H9 (cell line): Measurements from ENCODE around the gene FXYD7. TPM values are rescaled to one million over a fixed set of nuclear protein-coding genes. Genes with fewer than 3 reads are reported as not detected.

Experiments used
- DNase-seq: peaks from one replicate; pipeline ENCODE4 v3.0.0-alpha.2; 2017
- H2AFZ ChIP-seq: one replicate; pipeline ENCODE4 v1.6.1; 2013; ENCODE audit warnings: mild to moderate bottlenecking, low read length, control low read depth, moderate library complexity
- H2AK5ac ChIP-seq: 2 replicates; pipeline ENCODE4 v1.6.1; 2013; ENCODE audit warnings: low read length, control low read depth, mixed read lengths; ENCODE audit not compliant: insufficient read length
- H2BK120ac ChIP-seq: one replicate; pipeline ENCODE4 v1.6.1; 2013; ENCODE audit warnings: low read depth, mild to moderate bottlenecking, low read length, control low read depth, inconsistent platforms; ENCODE audit not compliant: poor library complexity, severe bottlenecking
- H2BK12ac ChIP-seq: 2 replicates; pipeline ENCODE4 v1.6.1; 2013; ENCODE audit warnings: low read length, control low read depth, mixed read lengths, low read depth; ENCODE audit not compliant: insufficient read length
- H2BK15ac ChIP-seq: 2 replicates; pipeline ENCODE4 v1.6.1; 2013; ENCODE audit warnings: low read depth, low read length, control low read depth
- H2BK20ac ChIP-seq: one replicate; pipeline ENCODE4 v1.6.1; 2013; ENCODE audit warnings: low read depth, mild to moderate bottlenecking, low read length, control low read depth, inconsistent platforms; ENCODE audit not compliant: poor library complexity, severe bottlenecking
- H2BK5ac ChIP-seq: 2 replicates; pipeline ENCODE4 v1.6.1; 2013; ENCODE audit warnings: low read length, control low read depth, mixed read lengths; ENCODE audit not compliant: insufficient read length
- H3K14ac ChIP-seq: 2 replicates; pipeline ENCODE4 v1.6.1; 2013; ENCODE audit warnings: low read length, control low read depth; ENCODE audit not compliant: insufficient read depth
- H3K18ac ChIP-seq: 2 replicates; pipeline ENCODE4 v1.6.1; 2013; ENCODE audit warnings: low read depth, mild to moderate bottlenecking, mixed read lengths, low read length, control low read depth; ENCODE audit not compliant: insufficient read length
- H3K23ac ChIP-seq: 2 replicates; pipeline ENCODE4 v1.6.1; 2013; ENCODE audit warnings: low read length, control low read depth, mixed read lengths, low read depth; ENCODE audit not compliant: insufficient read length
- H3K23me2 ChIP-seq: 2 replicates; pipeline ENCODE4 v1.6.1; 2013; ENCODE audit warnings: low read depth, mild to moderate bottlenecking, mixed read lengths, low read length, control low read depth; ENCODE audit not compliant: insufficient read length, poor library complexity, severe bottlenecking
- H3K27ac ChIP-seq: 2 replicates; pipeline ENCODE4 v1.5.1; 2013; ENCODE audit warnings: low read length, control low read depth, mixed read lengths, low read depth; ENCODE audit not compliant: insufficient read length
- H3K27me3 ChIP-seq: 2 replicates; pipeline ENCODE4 v1.6.1; 2013; ENCODE audit warnings: low read length, control low read depth, inconsistent platforms; ENCODE audit not compliant: insufficient read depth
- H3K4ac ChIP-seq: 2 replicates; pipeline ENCODE4 v1.6.1; 2013; ENCODE audit warnings: low read depth, mild to moderate bottlenecking, control low read depth, inconsistent platforms, low read length, moderate library complexity
- H3K4me1 ChIP-seq: 2 replicates; pipeline ENCODE4 v1.6.1; 2013; ENCODE audit warnings: low read length, control low read depth, inconsistent platforms; ENCODE audit not compliant: insufficient read depth
- H3K4me2 ChIP-seq: 2 replicates; pipeline ENCODE4 v1.6.1; 2013; ENCODE audit warnings: low read length, control low read depth, mixed read lengths; ENCODE audit not compliant: insufficient read length, insufficient read depth
- H3K56ac ChIP-seq: 2 replicates; pipeline ENCODE4 v1.6.1; 2013; ENCODE audit warnings: low read depth, mild to moderate bottlenecking, mixed read lengths, low read length, control low read depth; ENCODE audit not compliant: insufficient read length
- H3K79me1 ChIP-seq: 2 replicates; pipeline ENCODE4 v1.6.1; 2013; ENCODE audit warnings: low read depth, mild to moderate bottlenecking, moderate library complexity, low read length, control low read depth, inconsistent platforms; ENCODE audit not compliant: insufficient read depth, poor library complexity, severe bottlenecking
- H3K79me2 ChIP-seq: 2 replicates; pipeline ENCODE4 v1.6.1; 2013; ENCODE audit warnings: low read length, control low read depth, inconsistent platforms; ENCODE audit not compliant: insufficient read depth
- H3K9ac ChIP-seq: 2 replicates; pipeline ENCODE4 v1.6.1; 2013; ENCODE audit warnings: low read length, control low read depth, mixed read lengths; ENCODE audit not compliant: insufficient read length; ENCODE audit errors: extremely low read depth
- H3K9me3 ChIP-seq: one replicate; pipeline ENCODE4 v1.6.1; 2013; ENCODE audit warnings: low read depth, low read length, inconsistent platforms; ENCODE audit not compliant: control insufficient read depth
- H3T11ph ChIP-seq: one replicate; pipeline ENCODE4 v1.6.1; 2013; ENCODE audit warnings: mild to moderate bottlenecking, low read length, control low read depth, inconsistent platforms
- H4K20me1 ChIP-seq: one replicate; pipeline ENCODE4 v1.6.1; 2013; ENCODE audit not compliant: control insufficient read depth, insufficient read length, insufficient read depth
- H4K5ac ChIP-seq: 2 replicates; pipeline ENCODE4 v1.6.1; 2013; ENCODE audit warnings: low read depth, mild to moderate bottlenecking, mixed read lengths, low read length, control low read depth; ENCODE audit not compliant: insufficient read length
- H4K8ac ChIP-seq: replicated peaks from 2 replicates; pipeline ENCODE4 v1.6.1; 2013; ENCODE audit warnings: low read length, control low read depth, mixed read lengths, low read depth; ENCODE audit not compliant: insufficient read length
- H4K91ac ChIP-seq: 2 replicates; pipeline ENCODE4 v1.6.1; 2013; ENCODE audit warnings: low read depth, mild to moderate bottlenecking, moderate library complexity, mixed read lengths, low read length, control low read depth; ENCODE audit not compliant: insufficient read length
- H3K27ac Mint-ChIP-seq, 3 experiments: 2 replicates in 2 of 3; 3 replicates in 1 of 3; pipeline ENCODE4 v1.8.0; 2020 to 2021; ENCODE audit warnings: mixed read lengths in 3 of 3, mild to moderate bottlenecking in 1 of 3, moderate library complexity in 1 of 3
- H3K27me3 Mint-ChIP-seq: 2 replicates; pipeline ENCODE4 v1.8.0; 2021; ENCODE audit warnings: low read depth, mild to moderate bottlenecking, moderate library complexity, mixed read lengths
- H3K36me3 Mint-ChIP-seq, 3 experiments: 2 replicates in 2 of 3; 3 replicates in 1 of 3; pipeline ENCODE4 v1.8.0; 2020 to 2021; ENCODE audit warnings: low read depth in 3 of 3, mixed read lengths in 3 of 3; ENCODE audit not compliant: insufficient read depth in 1 of 3
- H3K4me1 Mint-ChIP-seq, 2 experiments: 2 replicates each; pipeline ENCODE4 v1.8.0; 2020; ENCODE audit warnings: mixed read lengths in 2 of 2
- H3K4me3 Mint-ChIP-seq, 2 experiments: 2 replicates in 1 of 2; 3 replicates in 1 of 2; pipeline ENCODE4 v1.8.0; 2020 to 2021; ENCODE audit warnings: mild to moderate bottlenecking in 2 of 2, mixed read lengths in 2 of 2, moderate library complexity in 1 of 2
- H3K9me3 Mint-ChIP-seq, 2 experiments: 2 replicates in 1 of 2; 3 replicates in 1 of 2; pipeline ENCODE4 v1.8.0; 2020; ENCODE audit warnings: mild to moderate bottlenecking in 2 of 2, mixed read lengths in 2 of 2, moderate library complexity in 1 of 2
- CTCF ChIP-seq: fragments of 200-600 bp; sonication (generic); conservative IDR thresholded peaks from 3 replicates; pipeline ENCODE4 v1.8.0; 2021; ENCODE audit warnings: antibody characterized with exemption, mild to moderate bottlenecking
- WGBS: extraction: QIAGEN DNeasy Blood & Tissue Kit; methylation state at CpG from one replicate; pipeline ENCODE4 v1.1.7; 2013; ENCODE audit warnings: missing lambda C conversion rate, low lambda C conversion rate, mixed read lengths; ENCODE audit not compliant: insufficient read length; ENCODE audit errors: extremely low coverage; 5-methylcytosine and 5-hydroxymethylcytosine counted together
- total RNA-seq: library from RNA; stranded (reverse); gene quantifications from 2 replicates; pipeline ENCODE4 v1.2.1, GENCODE V29; 2021

Gene FXYD7
- total RNA-seq, 1 experiment from 2014 or later = 9.0 TPM

DNA sequence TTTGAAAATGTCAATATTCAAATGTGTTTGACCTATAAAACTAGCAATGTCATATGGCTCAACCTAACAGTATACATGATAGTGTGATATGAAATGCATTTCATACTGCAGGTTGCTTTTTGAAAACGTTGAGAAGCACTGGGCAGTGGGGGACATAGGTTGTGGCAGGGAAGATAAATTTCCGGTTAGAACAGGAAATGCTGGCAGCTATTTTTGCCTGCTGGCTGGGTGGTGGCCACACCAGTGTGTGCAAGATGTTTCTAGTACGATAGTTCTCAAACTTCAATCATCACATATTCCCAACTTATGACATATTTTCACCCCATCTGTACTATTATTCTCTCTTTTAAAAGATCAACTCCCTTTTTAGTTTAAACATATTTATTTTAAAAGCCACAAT is 28.7 kb downstream of the FXYD7 start:
- H3K36me3 Mint-ChIP-seq = peaks cover 34 to 43% (median 40%) of the 10 kb centered on the region in 3 experiments
- no peak overlapping the region for H3T11ph ChIP-seq
- H3K4me3 Mint-ChIP-seq = no peak overlapping the region
- H3K9me3 ChIP-seq = no peaks in the 10 kb centered on the region
- WGBS = no CpG with 5 or more reads among the region's 3 CpGs
- no peak overlapping the region for H2AK5ac ChIP-seq
- no peak overlapping the region for H3K27ac Mint-ChIP-seq
- H2BK12ac ChIP-seq = no peak overlapping the region
- no peaks in the 10 kb centered on the region for H3K79me2 ChIP-seq
- no peak overlapping the region for H2AFZ ChIP-seq
- H3K9ac ChIP-seq = no peak overlapping the region
- H3K4me1 ChIP-seq = no peaks in the 10 kb centered on the region
- H3K27me3 ChIP-seq = no peaks in the 10 kb centered on the region
- no peak for TF ChIP-seq CTCF
- no peak overlapping the region for H4K5ac ChIP-seq
- DNase-seq = no peak
- H3K14ac ChIP-seq = no peak overlapping the region
- H3K4me1 Mint-ChIP-seq = peaks cover 5 to 6% of the 10 kb centered on the region in 2 experiments
- no peak overlapping the region for H4K91ac ChIP-seq
- no peak overlapping the region for H2BK5ac ChIP-seq
- H3K56ac ChIP-seq = no peak overlapping the region
- no peak overlapping the region for H2BK20ac ChIP-seq
- no peak overlapping the region for H3K27ac ChIP-seq
- H4K8ac ChIP-seq = no peak overlapping the region
- H3K9me3 Mint-ChIP-seq = peaks cover 0 to 8% of the 10 kb centered on the region in 2 experiments; a peak in 3 of 5 replicates
- H3K18ac ChIP-seq = no peak overlapping the region
- H2BK120ac ChIP-seq = no peak overlapping the region
- peaks cover under 1% of the 10 kb centered on the region for H4K20me1 ChIP-seq
- no peak overlapping the region for H3K23ac ChIP-seq
- no peaks in the 10 kb centered on the region for H3K23me2 ChIP-seq
- H2BK15ac ChIP-seq = no peak overlapping the region
- H3K79me1 ChIP-seq = no peaks in the 10 kb centered on the region
- H3K4ac ChIP-seq = no peak overlapping the region
- H3K27me3 Mint-ChIP-seq = peaks cover 4% of the 10 kb centered on the region; the same call in 1 of the 2 replicates
- no peak overlapping the region for H3K4me2 ChIP-seq
